ENCODE results near the gene PAFAH2.

Gene PAFAH2

GRCh38 chr1:25929016-25929415, 68.8 kb downstream of the PAFAH2 start:
- no peak for DNase-seq (ENCODE audit: low read depth)

- DNase-seq (ENCODE audit: low read depth), result no peak
These were observed 70.2 kb downstream of the PAFAH2 start for GRCh38 chr1:25927521-25928265.

- no peak for DNase-seq (ENCODE audit: low read depth)
These were observed 70.9 kb downstream of the PAFAH2 start for GRCh38 chr1:25926731-25927496.

GRCh38 chr1:25924454-25924853, 73.4 kb downstream of the PAFAH2 start:
- no peak for DNase-seq (ENCODE audit: low read depth)

GRCh38 chr1:25922971-25923552, 74.8 kb downstream of the PAFAH2 start:
- peak; percentile 56 for DNase-seq (ENCODE audit: low read depth)

GRCh38 chr1:25922056-25922970, 75.5 kb downstream of the PAFAH2 start:
- DNase-seq (ENCODE audit: low read depth), result peak; percentile 52

- no peak for DNase-seq (ENCODE audit: low read depth)
These were observed 79.2 kb downstream of the PAFAH2 start for GRCh38 chr1:25918615-25919014.

GRCh38 chr1:25917996-25918395, 79.9 kb downstream of the PAFAH2 start:
- DNase-seq (ENCODE audit: low read depth), result no peak

- no peak for DNase-seq (ENCODE audit: low read depth)
These were observed 81.4 kb downstream of the PAFAH2 start for GRCh38 chr1:25916460-25916859.

- no peak for DNase-seq (ENCODE audit: low read depth)
These were observed 83.5 kb downstream of the PAFAH2 start for GRCh38 chr1:25914074-25914995.

- no peak for DNase-seq (ENCODE audit: low read depth)
These were observed 84.7 kb downstream of the PAFAH2 start for GRCh38 chr1:25913206-25913605.

- peak; percentile 88 for DNase-seq (ENCODE audit: low read depth)
These were observed 85.6 kb downstream of the PAFAH2 start for GRCh38 chr1:25912076-25912831.

- no peak for DNase-seq (ENCODE audit: low read depth)
These were observed 86.7 kb downstream of the PAFAH2 start for GRCh38 chr1:25911162-25911561.

Measured in ELR (cell line).